Hepatocyte (in vitro differentiated cells): Measurements from ENCODE around the gene CD46.

Experiments used
- EZH2 ChIP-seq: fragments of 200-600 bp; sonication (generic); IDR thresholded peaks from 2 replicates; pipeline ENCODE4 v1.6.1; 2016; ENCODE audit warnings: antibody characterized with exemption, mild to moderate bottlenecking, borderline replicate concordance
- EZH2phosphoT487 ChIP-seq: fragments of 200-600 bp; sonication (generic); IDR thresholded peaks from one replicate; pipeline ENCODE4 v1.6.1; 2018; ENCODE audit warnings: antibody characterized with exemption, mild to moderate bottlenecking, low read depth, moderate library complexity; ENCODE audit not compliant: unreplicated experiment, severe bottlenecking
- TF ChIP-seq, protein P1 (sequence below): fragments of 200-600 bp; sonication (generic); IDR thresholded peaks from 2 replicates; pipeline ENCODE4 v1.5.1; 2016; ENCODE audit warnings: antibody characterized with exemption, mild to moderate bottlenecking; ENCODE audit not compliant: poor library complexity

DNA sequence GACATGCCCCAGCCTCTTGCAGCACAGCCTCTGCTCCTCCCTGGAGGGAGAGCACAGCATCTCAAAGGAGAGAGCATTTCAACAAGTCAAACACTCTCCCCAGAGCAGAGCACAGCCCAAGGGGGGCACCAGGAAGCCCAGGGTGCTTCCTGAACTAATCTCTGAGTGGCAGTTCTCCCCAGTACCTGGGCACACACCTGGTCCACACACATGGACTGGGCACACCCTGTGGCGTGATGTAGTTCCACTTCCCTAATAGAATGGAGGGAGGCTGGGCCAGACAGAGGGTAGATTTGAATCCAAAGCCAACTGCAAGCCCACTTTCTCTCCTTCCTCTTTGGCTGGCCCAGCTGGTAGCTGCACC lies 55.5 kb downstream of the CD46 start:
- TF ChIP-seq, protein P1, sequence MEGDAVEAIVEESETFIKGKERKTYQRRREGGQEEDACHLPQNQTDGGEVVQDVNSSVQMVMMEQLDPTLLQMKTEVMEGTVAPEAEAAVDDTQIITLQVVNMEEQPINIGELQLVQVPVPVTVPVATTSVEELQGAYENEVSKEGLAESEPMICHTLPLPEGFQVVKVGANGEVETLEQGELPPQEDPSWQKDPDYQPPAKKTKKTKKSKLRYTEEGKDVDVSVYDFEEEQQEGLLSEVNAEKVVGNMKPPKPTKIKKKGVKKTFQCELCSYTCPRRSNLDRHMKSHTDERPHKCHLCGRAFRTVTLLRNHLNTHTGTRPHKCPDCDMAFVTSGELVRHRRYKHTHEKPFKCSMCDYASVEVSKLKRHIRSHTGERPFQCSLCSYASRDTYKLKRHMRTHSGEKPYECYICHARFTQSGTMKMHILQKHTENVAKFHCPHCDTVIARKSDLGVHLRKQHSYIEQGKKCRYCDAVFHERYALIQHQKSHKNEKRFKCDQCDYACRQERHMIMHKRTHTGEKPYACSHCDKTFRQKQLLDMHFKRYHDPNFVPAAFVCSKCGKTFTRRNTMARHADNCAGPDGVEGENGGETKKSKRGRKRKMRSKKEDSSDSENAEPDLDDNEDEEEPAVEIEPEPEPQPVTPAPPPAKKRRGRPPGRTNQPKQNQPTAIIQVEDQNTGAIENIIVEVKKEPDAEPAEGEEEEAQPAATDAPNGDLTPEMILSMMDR, result no peak
- no peak for TF ChIP-seq EZH2
- TF ChIP-seq EZH2phosphoT487, result no peak
